Esophagus squamous epithelium (tissue), 5 donors: ENCODE results near the gene VPS26A. TPM values are rescaled to one million over a fixed set of nuclear protein-coding genes. Genes with fewer than 3 reads are reported as not detected.

ENCODE experiments used
- DNase-seq: peaks from one replicate; lab custom pipeline; 2025; lab: John Stamatoyannopoulos, UW
- H3K27ac ChIP-seq, 4 donors: fragments of 200-600 bp; sonication (generic); one replicate each; pipeline ENCODE4 v1.5.1; 2016 to 2019; ENCODE audit warnings: mild to moderate bottlenecking in 1 of 4
- H3K27me3 ChIP-seq, 4 donors: fragments of 200-600 bp; sonication (generic); 1 replicate in 3 of 4; 2 replicates in 1 of 4; pipeline versions ENCODE4 v1.5.1 to v1.6.0; 2017 to 2021; ENCODE audit warnings: antibody characterized with exemption in 1 of 4
- H3K36me3 ChIP-seq, 3 donors: fragments of 200-600 bp; sonication (generic); one replicate each; pipeline ENCODE4 v1.5.1; 2016 to 2019
- H3K4me1 ChIP-seq, 3 donors: fragments of 200-600 bp; sonication (generic); one replicate each; pipeline ENCODE4 v1.5.1; 2017 to 2019
- H3K4me3 ChIP-seq, 4 donors: fragments of 200-600 bp; sonication (generic); 1 replicate in 3 of 4; 2 replicates in 1 of 4; pipeline ENCODE4 v1.5.1; 2016 to 2019; ENCODE audit warnings: mild to moderate bottlenecking in 2 of 4, moderate library complexity in 1 of 4
- H3K9me3 ChIP-seq, 3 donors: fragments of 200-600 bp; sonication (generic); one replicate each; pipeline ENCODE4 v1.5.1; 2016 to 2019
- POLR2A ChIP-seq, 4 donors: fragments of 450-650 bp; IDR thresholded peaks; one replicate each; pipeline ENCODE4 v1.6.1; 2017; ENCODE audit warnings: antibody characterized with exemption in 4 of 4, mild to moderate bottlenecking in 4 of 4, moderate library complexity in 3 of 4
- WGBS, 2 donors: methylation state at CpG; one replicate each; pipeline ENCODE4 v1.1.5; 2018; 5-methylcytosine and 5-hydroxymethylcytosine counted together
- intact Hi-C: fragments of 100-400 bp; cut with DNase I; formaldehyde crosslinking; loops from one replicate; pipeline ENCODE4 v1.15.0; 2022
- total RNA-seq, 4 donors: library from RNA; depleted of rRNA; stranded (reverse); fragments of >200 nt; gene quantifications; one replicate each; pipeline ENCODE4 v1.1.0, GENCODE V29; 2016
- TF ChIP-seq, protein P1 (sequence below), 6 experiments: fragments of 450-650 bp in 4 of 6; fragments of 200-600 bp in 2 of 6; sonication (generic) in 2 of 6; IDR thresholded peaks; one replicate each; pipeline ENCODE4 v1.5.1; 2016 to 2019; ENCODE audit warnings: antibody characterized with exemption in 6 of 6, mild to moderate bottlenecking in 4 of 6, moderate library complexity in 4 of 6
- donor health status: DM: yes; HTN: yes; CAD: no.

The VPS26A gene
- total RNA-seq, 4 donors from 2014 or later = 31.5 to 43.1 (median 37.4) TPM

DNA sequence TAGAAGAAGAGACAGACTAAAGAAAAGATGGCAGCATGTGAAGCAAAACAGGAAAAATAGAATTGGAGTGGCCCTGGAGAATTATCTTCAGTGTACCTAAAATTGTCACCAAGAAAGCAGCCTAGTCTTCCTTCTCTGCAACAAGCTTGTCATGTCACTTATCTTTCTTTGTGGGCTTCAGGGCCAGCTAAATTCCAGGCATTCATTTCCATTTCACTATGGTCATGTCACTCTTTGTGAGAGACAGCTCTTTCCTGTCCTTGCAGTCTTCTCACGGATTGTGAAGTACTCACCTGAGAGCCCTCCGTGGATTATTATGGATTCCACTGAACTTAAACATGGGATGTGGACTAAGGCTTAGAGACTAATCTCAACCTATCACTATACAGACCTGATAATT, 87.1 kb downstream of the VPS26A start:
- TF ChIP-seq POLR2A (IDR thresholded peaks at IDR 0.05) = no peak
- TF ChIP-seq, protein P1, sequence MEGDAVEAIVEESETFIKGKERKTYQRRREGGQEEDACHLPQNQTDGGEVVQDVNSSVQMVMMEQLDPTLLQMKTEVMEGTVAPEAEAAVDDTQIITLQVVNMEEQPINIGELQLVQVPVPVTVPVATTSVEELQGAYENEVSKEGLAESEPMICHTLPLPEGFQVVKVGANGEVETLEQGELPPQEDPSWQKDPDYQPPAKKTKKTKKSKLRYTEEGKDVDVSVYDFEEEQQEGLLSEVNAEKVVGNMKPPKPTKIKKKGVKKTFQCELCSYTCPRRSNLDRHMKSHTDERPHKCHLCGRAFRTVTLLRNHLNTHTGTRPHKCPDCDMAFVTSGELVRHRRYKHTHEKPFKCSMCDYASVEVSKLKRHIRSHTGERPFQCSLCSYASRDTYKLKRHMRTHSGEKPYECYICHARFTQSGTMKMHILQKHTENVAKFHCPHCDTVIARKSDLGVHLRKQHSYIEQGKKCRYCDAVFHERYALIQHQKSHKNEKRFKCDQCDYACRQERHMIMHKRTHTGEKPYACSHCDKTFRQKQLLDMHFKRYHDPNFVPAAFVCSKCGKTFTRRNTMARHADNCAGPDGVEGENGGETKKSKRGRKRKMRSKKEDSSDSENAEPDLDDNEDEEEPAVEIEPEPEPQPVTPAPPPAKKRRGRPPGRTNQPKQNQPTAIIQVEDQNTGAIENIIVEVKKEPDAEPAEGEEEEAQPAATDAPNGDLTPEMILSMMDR (IDR thresholded peaks at IDR 0.05) = no peak
- Histone ChIP-seq H3K27me3 (no peaks in the 10 kb centered on the region), H3K4me1 (peaks cover 0 to 12% (median 0%) of the 10 kb centered on the region in 3 donors), H3K36me3 (peaks cover 11 to 37% (median 22%) of the 10 kb centered on the region in 3 donors), H3K9me3 (no peaks in the 10 kb centered on the region), H3K27ac (no peak overlapping the region), H3K4me3 (no peak overlapping the region)
- no peak for DNase-seq
- intact Hi-C loops = no loop called here
- 19 to 50% methylated on average over 2 of the region's 2 CpGs for WGBS, 2 donors

DNA sequence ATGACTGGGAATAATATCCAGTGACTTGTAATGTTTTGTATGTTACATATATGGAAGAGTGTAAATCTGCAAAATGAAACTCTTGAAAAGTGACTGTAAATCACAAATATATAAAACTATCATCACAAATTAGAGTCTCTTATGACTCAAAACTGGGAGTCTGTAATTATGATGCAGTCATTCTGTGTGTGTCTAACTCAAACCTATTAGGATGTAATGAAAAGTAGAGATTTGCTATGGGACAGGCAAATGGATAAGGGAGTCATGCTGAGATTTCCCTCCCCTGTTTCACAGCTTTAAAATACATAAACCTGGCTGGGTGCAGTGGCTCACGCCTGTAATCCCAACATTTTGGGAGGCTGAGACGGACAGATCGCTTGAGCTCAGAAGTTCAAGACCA, 87.5 kb downstream of the VPS26A start:
- Histone ChIP-seq H3K9me3 (no peaks in the 10 kb centered on the region), H3K4me1 (peaks cover 0 to 13% (median 0%) of the 10 kb centered on the region in 3 donors), H3K36me3 (peaks cover 6 to 33% (median 21%) of the 10 kb centered on the region in 3 donors), H3K27me3 (no peaks in the 10 kb centered on the region), H3K27ac (no peak overlapping the region), H3K4me3 (no peak overlapping the region)
- DNase-seq = no peak
- TF ChIP-seq, protein P1 (IDR thresholded peaks at IDR 0.05) = no peak
- no peak for TF ChIP-seq POLR2A (IDR thresholded peaks at IDR 0.05)
- 67 to 85% methylated on average over 3 of the region's 3 CpGs for WGBS, 2 donors
- intact Hi-C loops = no loop called here

DNA sequence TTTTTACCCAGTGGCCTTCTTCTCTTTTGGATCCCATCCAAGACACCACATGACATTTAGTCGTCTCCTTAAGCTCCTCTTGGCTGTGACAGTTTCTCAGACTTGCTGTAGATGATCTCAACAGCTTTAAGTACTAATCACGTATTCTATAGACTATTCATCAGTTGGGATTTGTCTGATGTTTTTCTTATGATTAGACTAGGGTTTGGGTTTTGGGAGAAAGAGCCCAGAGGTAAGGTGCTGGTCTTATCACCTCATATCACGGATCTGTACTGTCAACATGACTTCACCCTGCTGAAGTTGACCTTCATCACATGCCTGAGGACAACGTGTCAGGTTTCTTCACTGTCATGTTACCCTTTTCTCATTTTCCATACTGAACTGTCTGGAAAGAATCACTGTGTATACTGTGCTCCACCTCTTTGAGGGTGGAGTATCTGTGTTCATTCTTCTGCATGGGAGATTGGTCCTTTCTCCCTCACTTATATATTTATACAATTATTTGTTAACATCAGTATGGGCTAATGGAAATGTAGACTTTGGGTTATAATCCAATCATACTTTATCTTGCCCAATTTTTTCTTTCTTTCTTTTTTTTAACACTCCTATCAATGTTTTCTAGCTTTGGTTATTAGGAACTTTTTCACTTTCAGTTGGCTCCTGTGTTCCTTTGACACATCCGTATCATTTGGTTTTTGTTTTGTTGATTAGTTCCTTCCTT, 89.8 kb downstream of the VPS26A start:
- no peak overlapping the region for H3K27ac ChIP-seq
- TF ChIP-seq, protein P1 (IDR thresholded peaks at IDR 0.05) = no peak
- no peak for TF ChIP-seq POLR2A (IDR thresholded peaks at IDR 0.05)
- H3K27me3 ChIP-seq = no peaks in the 10 kb centered on the region
- H3K9me3 ChIP-seq = no peaks in the 10 kb centered on the region
- H3K36me3 ChIP-seq = peaks cover 0 to 10% (median 3%) of the 10 kb centered on the region in 3 donors
- no peak for DNase-seq
- peaks cover 0 to 23% (median 3%) of the 10 kb centered on the region in 3 donors for H3K4me1 ChIP-seq
- intact Hi-C loops = no loop called here
- H3K4me3 ChIP-seq = no peak overlapping the region
- 36 to 48% methylated on average over 5 of the region's 5 CpGs for WGBS, 2 donors

DNA sequence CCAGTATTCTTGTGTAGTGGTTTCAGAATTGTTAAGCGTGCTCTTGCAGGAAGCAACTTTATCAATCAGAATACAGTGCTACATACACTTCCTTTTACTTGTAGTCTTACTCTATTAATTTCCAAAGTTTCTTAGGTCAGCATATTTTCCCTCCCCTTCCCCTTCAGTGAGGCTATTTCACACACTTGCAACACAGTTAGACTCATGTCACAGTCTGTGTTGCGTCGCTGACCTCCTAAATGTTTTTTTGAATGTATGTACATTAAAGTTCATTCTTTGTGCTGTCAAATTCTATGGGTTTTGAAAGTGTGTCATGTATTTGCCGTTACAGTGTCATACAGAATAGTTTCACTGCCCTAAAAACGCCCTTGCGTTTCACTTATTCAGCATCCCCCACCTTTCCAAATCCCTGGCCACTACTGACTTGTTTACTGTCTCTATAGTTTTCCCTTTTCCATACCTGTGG, 90.7 kb downstream of the VPS26A start:
- TF ChIP-seq, protein P1 (IDR thresholded peaks at IDR 0.05) = no peak
- 85 to 86% methylated on average over 6 of the region's 6 CpGs for WGBS, 2 donors
- Histone ChIP-seq H3K4me3 (no peak overlapping the region), H3K27me3 (peaks cover 0 to under 1% (median 0%) of the 10 kb centered on the region in 4 donors), H3K27ac (peak overlapping the region in 1 of 4 donors; percentile 29), H3K4me1 (peaks cover 0 to 23% (median 3%) of the 10 kb centered on the region in 3 donors), H3K9me3 (no peaks in the 10 kb centered on the region), H3K36me3 (peaks cover 0 to under 1% (median 0%) of the 10 kb centered on the region in 3 donors)
- intact Hi-C loops = no loop called here
- no peak for DNase-seq

DNA sequence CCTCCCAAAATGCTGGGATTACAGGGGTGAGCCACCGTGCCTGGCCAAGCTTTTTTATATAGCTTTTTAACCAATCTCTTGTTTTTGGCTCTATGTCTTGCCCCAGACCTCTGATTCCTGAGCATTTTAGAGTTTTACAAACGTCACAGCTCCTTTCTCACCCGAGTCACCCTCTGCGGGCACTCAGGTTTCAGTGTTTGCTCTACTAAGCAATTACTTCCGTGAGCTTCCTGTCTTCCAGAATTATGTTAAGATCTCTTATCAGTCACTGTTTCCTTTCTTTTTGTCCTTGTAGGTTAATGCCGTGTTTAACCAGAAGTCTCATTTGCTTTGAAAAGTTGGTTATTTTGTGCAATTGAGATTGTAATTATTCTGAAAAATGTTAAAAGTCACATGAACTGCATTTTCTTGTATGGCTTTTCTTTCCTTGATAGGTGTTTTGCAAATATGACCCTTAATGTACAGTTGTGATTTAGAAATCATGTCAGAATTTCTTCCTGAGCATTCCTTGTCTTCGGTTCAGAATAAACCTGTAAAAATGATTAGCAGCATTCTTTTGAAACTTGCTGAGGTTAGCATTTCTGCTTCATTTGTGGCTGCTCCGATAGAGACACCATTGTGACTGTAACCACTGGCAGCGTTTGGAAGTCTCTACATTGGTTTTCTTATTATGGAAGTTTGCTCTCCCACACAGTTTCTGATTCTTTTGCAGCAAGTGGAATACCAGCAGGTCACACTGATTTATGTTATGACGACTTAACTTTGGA, 91.6 kb downstream of the VPS26A start:
- peaks cover 0 to 23% (median 3%) of the 10 kb centered on the region in 3 donors for H3K4me1 ChIP-seq
- WGBS, 2 donors = 37 to 45% methylated on average over 10 of the region's 10 CpGs
- intact Hi-C loops = no loop called here
- no peak overlapping the region for H3K4me3 ChIP-seq
- TF ChIP-seq, protein P1 (IDR thresholded peaks at IDR 0.05) = no peak
- TF ChIP-seq POLR2A (IDR thresholded peaks at IDR 0.05) = no peak
- H3K36me3 ChIP-seq = no peaks in the 10 kb centered on the region
- peak overlapping the region in 1 of 4 donors; percentile 29 for H3K27ac ChIP-seq
- no peak for DNase-seq
- H3K27me3 ChIP-seq = peaks cover 0 to 6% (median 0%) of the 10 kb centered on the region in 4 donors
- no peaks in the 10 kb centered on the region for H3K9me3 ChIP-seq
